K562 (cell line): Measurements from ENCODE around the gene ZCCHC24. TPM values are rescaled to one million over a fixed set of nuclear protein-coding genes. Genes with fewer than 3 reads are reported as not detected.

Experiments used
- FOSL1 ChIP-seq: fragments of 200-800 bp; sonication (Bioruptor generic); conservative IDR thresholded peaks from 2 replicates; pipeline ENCODE4 v1.6.1; 2016; ENCODE audit warnings: missing genetic modification characterization, missing compliant biosample characterization
- FOXK2 ChIP-seq, 2 experiments: fragments of 450-650 bp; IDR thresholded peaks in 1 of 2; conservative IDR thresholded peaks in 1 of 2; 2 replicates each; pipeline ENCODE4 v1.6.1; 2016; ENCODE audit warnings: low read depth in 2 of 2, mild to moderate bottlenecking in 1 of 2
- GABPB1 ChIP-seq: sonication (generic); formaldehyde crosslinking; IDR thresholded peaks from 2 replicates; pipeline ENCODE4 v1.8.0; 2022; ENCODE audit warnings: mild to moderate bottlenecking, missing genetic modification reagents
- GTF2A2 ChIP-seq: IDR thresholded peaks from 2 replicates; pipeline ENCODE4 v1.6.1; 2016; ENCODE audit warnings: mild to moderate bottlenecking, missing genetic modification characterization, missing compliant biosample characterization
- NR2C1 ChIP-seq, 2 experiments: fragments of 450-650 bp; IDR thresholded peaks; 2 replicates each; pipeline ENCODE4 v1.6.1; 2017; ENCODE audit warnings: mild to moderate bottlenecking in 2 of 2, antibody characterized with exemption in 1 of 2, inconsistent platforms in 1 of 2, missing compliant biosample characterization in 1 of 2, missing genetic modification characterization in 1 of 2
- NUFIP1 ChIP-seq: fragments of 450-650 bp; IDR thresholded peaks from 2 replicates; pipeline ENCODE4 v1.6.1; 2018; ENCODE audit not compliant: partially characterized antibody
- TAF7 ChIP-seq: fragments of 450-650 bp; IDR thresholded peaks from 2 replicates; pipeline ENCODE4 v1.6.1; 2016; ENCODE audit warnings: missing genetic modification characterization, missing compliant biosample characterization
- THAP7 ChIP-seq: fragments of 250-450 bp; sonication (Bioruptor Pico); IDR thresholded peaks from 2 replicates; pipeline ENCODE4 v1.5.0; 2021
- TRIM24 ChIP-seq, 2 experiments: fragments of 450-650 bp; IDR thresholded peaks; 2 replicates each; pipeline ENCODE4 v1.6.1; 2016
- ZNF696 ChIP-seq: fragments of 250-450 bp; sonication (Bioruptor Pico); conservative IDR thresholded peaks from 2 replicates; pipeline ENCODE4 v1.4.0; 2020; ENCODE audit warnings: mild to moderate bottlenecking, moderate library complexity
- ZNF717 ChIP-seq: fragments of 250-450 bp; sonication (Bioruptor Pico); IDR thresholded peaks from 2 replicates; pipeline ENCODE4 v1.5.0; 2021
- ZZZ3 ChIP-seq: fragments of 450-650 bp; IDR thresholded peaks from 2 replicates; pipeline ENCODE4 v1.6.1; 2016; ENCODE audit warnings: antibody characterized with exemption, mild to moderate bottlenecking, moderate library complexity
- polyA plus RNA-seq, 8 experiments: library from polyadenylated mRNA; depleted of rRNA in 4 of 8; stranded (reverse) in 5 of 8; unstranded in 3 of 8; fragments of >200 nt; fragmentation: Nextera tagmentation in 2 of 8; fragmentation: Illumina TruSeq in 1 of 8; extraction: Ambion mirVana in 2 of 8; extraction: Trizol in 1 of 8; gene quantifications; 2 replicates each; pipeline versions ENCODE4 v1.2.1 to v1.2.3, GENCODE V29; 2011 to 2014; ENCODE audit warnings: inconsistent platforms in 1 of 8, missing spikeins in 1 of 8
- total RNA-seq, 7 experiments: library from RNA; depleted of rRNA in 6 of 7; stranded (reverse); fragments of >200 nt in 6 of 7; fragmentation: Illumina TruSeq in 2 of 7; extraction: Trizol in 2 of 7; gene quantifications; 2 replicates each; pipeline versions ENCODE4 v1.2.1 to v1.2.3, GENCODE V29; 2011 to 2021; ENCODE audit warnings: low replicate concordance in 1 of 7
- TF ChIP-seq, protein P1 (sequence below): fragments of 250-450 bp; sonication (Bioruptor Pico); IDR thresholded peaks from 2 replicates; pipeline ENCODE4 v1.4.0; 2020
- TF ChIP-seq, protein P2 (sequence below): sonication (generic); IDR thresholded peaks from 2 replicates; pipeline ENCODE4 v1.6.1; 2016
- TF ChIP-seq, protein P3 (sequence below): IDR thresholded peaks from 2 replicates; pipeline ENCODE4 v1.6.1; 2014; ENCODE audit warnings: antibody characterized with exemption
- TF ChIP-seq, protein P4 (sequence below): fragments of 450-650 bp; IDR thresholded peaks from 2 replicates; pipeline ENCODE4 v1.6.1; 2016; ENCODE audit warnings: borderline replicate concordance

Gene ZCCHC24
- total and polyA plus RNA-seq, 9 of the 15 experiments (the other 6 are each of a cell fraction or from before 2014, with no cell fraction given): 0.84 to 11.0 (median 4.6) TPM

DNA sequence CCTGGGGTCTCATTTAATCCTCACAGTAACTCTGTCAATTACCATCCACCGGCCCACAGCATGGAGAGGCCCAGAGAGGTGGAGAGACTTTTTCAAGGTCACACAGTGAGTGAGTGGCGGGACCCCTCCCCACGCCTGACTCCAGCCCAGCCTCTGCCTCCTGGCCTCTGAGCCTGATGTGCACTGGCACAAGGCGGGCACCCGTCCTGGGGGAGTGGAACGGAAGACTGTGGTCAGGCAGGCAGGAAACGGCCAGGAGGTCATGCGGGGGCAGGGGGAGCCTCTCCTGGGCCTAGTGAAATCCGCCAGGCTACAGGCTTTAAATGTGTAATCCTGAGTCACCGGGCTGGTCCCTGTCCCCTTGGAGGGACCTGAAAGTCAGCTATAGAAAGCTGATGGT is 32.2 kb downstream of the ZCCHC24 start (continued):
- TF ChIP-seq TRIM24 (IDR thresholded peaks at IDR 0.05) (no peak), GTF2A2 (tag) (no peak), ZZZ3 (no peak), NUFIP1 (no peak), ZNF696 (CRISPR knock-in tag) (no peak), ZNF717 (CRISPR knock-in tag) (no peak), TAF7 (no peak), GABPB1 (CRISPR knock-in tag) (no peak), FOSL1 (tag) (peak; percentile 82), THAP7 (CRISPR knock-in tag) (no peak), FOXK2 (conservative IDR thresholded peaks at IDR 0.05 in 1 of 2, IDR thresholded peaks at IDR 0.05 in 1 of 2; ENCODE audit: low read depth in 2 of 2) (no peak), NR2C1 (IDR thresholded peaks at IDR 0.05) (no peak), NR2C1 (tag; IDR thresholded peaks at IDR 0.05) (peak; percentile 39)
- TF ChIP-seq, protein P1, sequence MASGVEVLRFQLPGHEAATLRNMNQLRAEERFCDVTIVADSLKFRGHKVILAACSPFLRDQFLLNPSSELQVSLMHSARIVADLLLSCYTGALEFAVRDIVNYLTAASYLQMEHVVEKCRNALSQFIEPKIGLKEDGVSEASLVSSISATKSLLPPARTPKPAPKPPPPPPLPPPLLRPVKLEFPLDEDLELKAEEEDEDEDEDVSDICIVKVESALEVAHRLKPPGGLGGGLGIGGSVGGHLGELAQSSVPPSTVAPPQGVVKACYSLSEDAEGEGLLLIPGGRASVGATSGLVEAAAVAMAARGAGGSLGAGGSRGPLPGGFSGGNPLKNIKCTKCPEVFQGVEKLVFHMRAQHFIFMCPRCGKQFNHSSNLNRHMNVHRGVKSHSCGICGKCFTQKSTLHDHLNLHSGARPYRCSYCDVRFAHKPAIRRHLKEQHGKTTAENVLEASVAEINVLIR (CRISPR knock-in tag): no peak
- TF ChIP-seq, protein P2, sequence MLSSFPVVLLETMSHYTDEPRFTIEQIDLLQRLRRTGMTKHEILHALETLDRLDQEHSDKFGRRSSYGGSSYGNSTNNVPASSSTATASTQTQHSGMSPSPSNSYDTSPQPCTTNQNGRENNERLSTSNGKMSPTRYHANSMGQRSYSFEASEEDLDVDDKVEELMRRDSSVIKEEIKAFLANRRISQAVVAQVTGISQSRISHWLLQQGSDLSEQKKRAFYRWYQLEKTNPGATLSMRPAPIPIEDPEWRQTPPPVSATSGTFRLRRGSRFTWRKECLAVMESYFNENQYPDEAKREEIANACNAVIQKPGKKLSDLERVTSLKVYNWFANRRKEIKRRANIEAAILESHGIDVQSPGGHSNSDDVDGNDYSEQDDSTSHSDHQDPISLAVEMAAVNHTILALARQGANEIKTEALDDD: peak; percentile 25; the same call in 1 of the 2 replicates
- TF ChIP-seq, protein P3, sequence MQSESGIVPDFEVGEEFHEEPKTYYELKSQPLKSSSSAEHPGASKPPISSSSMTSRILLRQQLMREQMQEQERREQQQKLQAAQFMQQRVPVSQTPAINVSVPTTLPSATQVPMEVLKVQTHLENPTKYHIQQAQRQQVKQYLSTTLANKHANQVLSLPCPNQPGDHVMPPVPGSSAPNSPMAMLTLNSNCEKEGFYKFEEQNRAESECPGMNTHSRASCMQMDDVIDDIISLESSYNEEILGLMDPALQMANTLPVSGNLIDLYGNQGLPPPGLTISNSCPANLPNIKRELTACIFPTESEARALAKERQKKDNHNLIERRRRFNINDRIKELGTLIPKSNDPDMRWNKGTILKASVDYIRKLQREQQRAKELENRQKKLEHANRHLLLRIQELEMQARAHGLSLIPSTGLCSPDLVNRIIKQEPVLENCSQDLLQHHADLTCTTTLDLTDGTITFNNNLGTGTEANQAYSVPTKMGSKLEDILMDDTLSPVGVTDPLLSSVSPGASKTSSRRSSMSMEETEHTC: no peak
- TF ChIP-seq, protein P4, sequence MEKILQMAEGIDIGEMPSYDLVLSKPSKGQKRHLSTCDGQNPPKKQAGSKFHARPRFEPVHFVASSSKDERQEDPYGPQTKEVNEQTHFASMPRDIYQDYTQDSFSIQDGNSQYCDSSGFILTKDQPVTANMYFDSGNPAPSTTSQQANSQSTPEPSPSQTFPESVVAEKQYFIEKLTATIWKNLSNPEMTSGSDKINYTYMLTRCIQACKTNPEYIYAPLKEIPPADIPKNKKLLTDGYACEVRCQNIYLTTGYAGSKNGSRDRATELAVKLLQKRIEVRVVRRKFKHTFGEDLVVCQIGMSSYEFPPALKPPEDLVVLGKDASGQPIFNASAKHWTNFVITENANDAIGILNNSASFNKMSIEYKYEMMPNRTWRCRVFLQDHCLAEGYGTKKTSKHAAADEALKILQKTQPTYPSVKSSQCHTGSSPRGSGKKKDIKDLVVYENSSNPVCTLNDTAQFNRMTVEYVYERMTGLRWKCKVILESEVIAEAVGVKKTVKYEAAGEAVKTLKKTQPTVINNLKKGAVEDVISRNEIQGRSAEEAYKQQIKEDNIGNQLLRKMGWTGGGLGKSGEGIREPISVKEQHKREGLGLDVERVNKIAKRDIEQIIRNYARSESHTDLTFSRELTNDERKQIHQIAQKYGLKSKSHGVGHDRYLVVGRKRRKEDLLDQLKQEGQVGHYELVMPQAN: no peak
- TF ChIP-seq, all 486 proteins: peak for 32
